Thyroid gland (tissue), 4 donors: ENCODE results near the gene SCN4B.

Source experiments
- CTCF ChIP-seq, 6 experiments: fragments of 200-600 bp in 3 of 6; fragments of 450-650 bp in 3 of 6; sonication (generic) in 3 of 6; IDR thresholded peaks; one replicate each; pipeline ENCODE4 v1.5.1; 2016 to 2019; ENCODE audit warnings: antibody characterized with exemption in 6 of 6, mild to moderate bottlenecking in 2 of 6, inconsistent platforms in 1 of 6, moderate library complexity in 1 of 6
- POLR2A ChIP-seq, 2 donors: fragments of 450-650 bp; IDR thresholded peaks; one replicate each; pipeline ENCODE4 v1.6.1; 2017; ENCODE audit warnings: antibody characterized with exemption in 2 of 2, mild to moderate bottlenecking in 2 of 2, moderate library complexity in 1 of 2

- TF ChIP-seq CTCF (IDR thresholded peaks at IDR 0.05) (no peak), POLR2A (IDR thresholded peaks at IDR 0.05) (no peak)
Measured at GRCh38 chr11:118124929-118125535, 27.6 kb downstream of the SCN4B start.
